HCT116 (cell line): ENCODE measurements around the gene GPRC5B. TPM values are rescaled to one million over a fixed set of nuclear protein-coding genes. Genes with fewer than 3 reads are reported as not detected.

Source experiments
- ATAC-seq: fragments of 200-7000 bp; cut with Tn5 transposase; 2 replicates; pipeline ENCODE4 v1.9.1; 2020; ENCODE audit warnings: mild to moderate bottlenecking, moderate library complexity
- BruUV-seq: library from RNA; stranded (reverse); fragments of 400-500 nt; replicated peaks from 2 replicates; lab custom pipeline; 2021; lab: Mats Ljungman, UMichigan
- CTCF ChIA-PET: fragments of 300-600 bp; sonication (Branson Sonifier 250); formaldehyde crosslinking; loops from one replicate; lab custom pipeline; 2021; ENCODE audit warnings: antibody characterized with exemption; lab: Charles Lee
- POLR2A ChIA-PET: fragments of 300-600, 350-600 bp; sonication (Branson Sonifier 250); formaldehyde crosslinking; loops from one replicate; lab custom pipeline; 2021; ENCODE audit warnings: antibody characterized with exemption; lab: Charles Lee
- RAD21 ChIA-PET, 2 experiments: fragments of 300-600 bp; sonication (Branson Sonifier 250); formaldehyde crosslinking; loops; one replicate each; lab custom pipeline; 2023; ENCODE audit warnings: low total read pairs in 2 of 2; ENCODE audit not compliant: uncharacterized antibody in 2 of 2, unreplicated experiment in 2 of 2, low non-redundant PET in 1 of 2; lab: Charles Lee
- DNase-seq: peaks from one replicate; pipeline ENCODE4 v3.0.0-alpha.2; 2010; ENCODE audit warnings: low read depth, low spot score
- H2AFZ ChIP-seq: fragments of 200-600 bp; shearing (Covaris generic), sonication (generic); 2 replicates; pipeline ENCODE4 v1.6.1; 2017; ENCODE audit warnings: low read depth, mixed run types, mixed read lengths, antibody characterized with exemption, low read length; ENCODE audit not compliant: poor library complexity, severe bottlenecking
- H3K27ac ChIP-seq: 2 replicates; pipeline ENCODE4 v1.5.1; 2012; ENCODE audit warnings: low read depth, low read length
- H3K27me3 ChIP-seq: fragments of 200-600 bp; sonication (generic); 2 replicates; pipeline ENCODE4 v1.6.1; 2016; ENCODE audit warnings: mixed run types, low read length, mixed read lengths; ENCODE audit not compliant: insufficient read depth
- H3K36me3 ChIP-seq, 2 experiments: fragments of 200-500 bp in 1 of 2; fragments of 200-600 bp in 1 of 2; sonication (Bioruptor generic) in 1 of 2; sonication (generic) in 1 of 2; 2 replicates each; pipeline versions ENCODE4 v1.5.1 to v1.6.1; 2014 to 2016; ENCODE audit warnings: low read length in 2 of 2, inconsistent platforms in 1 of 2, mixed read lengths in 1 of 2, mixed run types in 1 of 2; ENCODE audit not compliant: insufficient read depth in 2 of 2, control insufficient read depth in 1 of 2
- H3K4me1 ChIP-seq, 2 experiments: fragments of 200-600 bp in 1 of 2; sonication (generic) in 1 of 2; 2 replicates each; pipeline versions ENCODE4 v1.5.1 to v1.6.1; 2012 to 2017; ENCODE audit warnings: low read length in 2 of 2, inconsistent platforms in 1 of 2, mild to moderate bottlenecking in 1 of 2, mixed read lengths in 1 of 2, mixed run types in 1 of 2, moderate library complexity in 1 of 2; ENCODE audit not compliant: insufficient read depth in 2 of 2, control insufficient read depth in 1 of 2
- H3K4me2 ChIP-seq: fragments of 200-600 bp; sonication (generic); 2 replicates; pipeline ENCODE4 v1.6.1; 2017; ENCODE audit warnings: mixed run types, low read length, mixed read lengths
- H3K4me3 ChIP-seq, 2 experiments: fragments of 200-600 bp in 1 of 2; sonication (generic) in 1 of 2; replicated peaks in 1 of 2; 2 replicates each; pipeline ENCODE4 v1.5.1; 2011 to 2016; ENCODE audit warnings: low read length in 2 of 2, control low read depth in 1 of 2, low read depth in 1 of 2, mild to moderate bottlenecking in 1 of 2, mixed read lengths in 1 of 2, mixed run types in 1 of 2
- H3K79me2 ChIP-seq: fragments of 200-600 bp; sonication (generic); 2 replicates; pipeline ENCODE4 v1.6.1; 2017; ENCODE audit warnings: mild to moderate bottlenecking, mixed run types, low read length, moderate library complexity, mixed read lengths; ENCODE audit not compliant: insufficient read depth
- H3K9ac ChIP-seq: fragments of 200-600 bp; sonication (generic); 2 replicates; pipeline ENCODE4 v1.6.1; 2016; ENCODE audit warnings: low read length, mixed read lengths
- H3K9me2 ChIP-seq: fragments of 200-600 bp; sonication (generic), shearing (Covaris generic); 2 replicates; pipeline ENCODE4 v1.6.1; 2017; ENCODE audit warnings: mixed run types, mild to moderate bottlenecking, moderate library complexity; ENCODE audit not compliant: insufficient read depth
- H3K9me3 ChIP-seq, 2 experiments: fragments of 200-500 bp in 1 of 2; fragments of 200-600 bp in 1 of 2; sonication (Bioruptor generic) in 1 of 2; sonication (generic) in 1 of 2; 2 replicates each; pipeline ENCODE4 v1.6.1; 2014 to 2017; ENCODE audit warnings: low read length in 2 of 2, mixed read lengths in 2 of 2, inconsistent platforms in 1 of 2, low read depth in 1 of 2, mild to moderate bottlenecking in 1 of 2, mixed run types in 1 of 2, moderate library complexity in 1 of 2; ENCODE audit not compliant: control insufficient read depth in 1 of 2, insufficient read depth in 1 of 2
- H4K20me1 ChIP-seq: fragments of 200-600 bp; sonication (generic), shearing (Covaris generic); 2 replicates; pipeline ENCODE4 v1.6.1; 2017; ENCODE audit warnings: mixed run types, mild to moderate bottlenecking, moderate library complexity; ENCODE audit not compliant: insufficient read depth
- ELF1 ChIP-seq: IDR thresholded peaks from 2 replicates; pipeline ENCODE4 v1.6.1; 2012; ENCODE audit warnings: low read depth, borderline replicate concordance
- JUND ChIP-seq: IDR thresholded peaks from 2 replicates; pipeline ENCODE4 v1.6.1; 2012
- POLR2A ChIP-seq: IDR thresholded peaks from 2 replicates; pipeline ENCODE4 v1.7.0; 2011; ENCODE audit warnings: borderline replicate concordance; ENCODE audit not compliant: insufficient read depth, insufficient read length; ENCODE audit errors: extremely low read depth
- YY1 ChIP-seq: IDR thresholded peaks from 2 replicates; pipeline ENCODE4 v1.6.1; 2011; ENCODE audit warnings: low read length, low read depth, moderate library complexity, mild to moderate bottlenecking; ENCODE audit not compliant: insufficient replicate concordance; ENCODE audit errors: extremely low read depth
- intact Hi-C: fragments of 100-400 bp; cut with micrococcal nuclease; formaldehyde crosslinking; loops from 2 replicates; pipeline ENCODE4 v1.10.0; 2022
- total RNA-seq: library from RNA; stranded (reverse); gene quantifications from one replicate; pipeline ENCODE4 v1.2.1, GENCODE V29; 2021; ENCODE audit not compliant: unreplicated experiment
- TF ChIP-seq, protein P1 (sequence below): IDR thresholded peaks from 2 replicates; pipeline ENCODE4 v1.6.1; 2012; ENCODE audit warnings: low read depth

The GPRC5B gene
- total RNA-seq, 1 experiment from 2014 or later: 7.2 TPM

- no peaks in the 10 kb centered on the region for H4K20me1 ChIP-seq
- no peak for ATAC-seq
- TF ChIP-seq, protein P1, sequence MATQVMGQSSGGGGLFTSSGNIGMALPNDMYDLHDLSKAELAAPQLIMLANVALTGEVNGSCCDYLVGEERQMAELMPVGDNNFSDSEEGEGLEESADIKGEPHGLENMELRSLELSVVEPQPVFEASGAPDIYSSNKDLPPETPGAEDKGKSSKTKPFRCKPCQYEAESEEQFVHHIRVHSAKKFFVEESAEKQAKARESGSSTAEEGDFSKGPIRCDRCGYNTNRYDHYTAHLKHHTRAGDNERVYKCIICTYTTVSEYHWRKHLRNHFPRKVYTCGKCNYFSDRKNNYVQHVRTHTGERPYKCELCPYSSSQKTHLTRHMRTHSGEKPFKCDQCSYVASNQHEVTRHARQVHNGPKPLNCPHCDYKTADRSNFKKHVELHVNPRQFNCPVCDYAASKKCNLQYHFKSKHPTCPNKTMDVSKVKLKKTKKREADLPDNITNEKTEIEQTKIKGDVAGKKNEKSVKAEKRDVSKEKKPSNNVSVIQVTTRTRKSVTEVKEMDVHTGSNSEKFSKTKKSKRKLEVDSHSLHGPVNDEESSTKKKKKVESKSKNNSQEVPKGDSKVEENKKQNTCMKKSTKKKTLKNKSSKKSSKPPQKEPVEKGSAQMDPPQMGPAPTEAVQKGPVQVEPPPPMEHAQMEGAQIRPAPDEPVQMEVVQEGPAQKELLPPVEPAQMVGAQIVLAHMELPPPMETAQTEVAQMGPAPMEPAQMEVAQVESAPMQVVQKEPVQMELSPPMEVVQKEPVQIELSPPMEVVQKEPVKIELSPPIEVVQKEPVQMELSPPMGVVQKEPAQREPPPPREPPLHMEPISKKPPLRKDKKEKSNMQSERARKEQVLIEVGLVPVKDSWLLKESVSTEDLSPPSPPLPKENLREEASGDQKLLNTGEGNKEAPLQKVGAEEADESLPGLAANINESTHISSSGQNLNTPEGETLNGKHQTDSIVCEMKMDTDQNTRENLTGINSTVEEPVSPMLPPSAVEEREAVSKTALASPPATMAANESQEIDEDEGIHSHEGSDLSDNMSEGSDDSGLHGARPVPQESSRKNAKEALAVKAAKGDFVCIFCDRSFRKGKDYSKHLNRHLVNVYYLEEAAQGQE: no peak
- TF ChIP-seq, all 23 proteins: peak for 0
- BruUV-seq: no TSS peak
- Histone ChIP-seq H3K4me3 (no peak overlapping the region), H3K9me2 (no peaks in the 10 kb centered on the region), H3K79me2 (no peaks in the 10 kb centered on the region), H3K4me2 (no peak overlapping the region), H3K27me3 (no peaks in the 10 kb centered on the region), H2AFZ (no peak overlapping the region), H3K27ac (no peak overlapping the region), H3K36me3 (no peaks in the 10 kb centered on the region), H3K9me3 (no peaks in the 10 kb centered on the region), H3K9ac (no peak overlapping the region), H3K4me1 (no peaks in the 10 kb centered on the region)
- CTCF ChIA-PET: no interaction called here
- POLR2A ChIA-PET: no interaction called here
- DNase-seq: no peak
- intact Hi-C loops: no loop called here
- RAD21 ChIA-PET: no interaction called here
These were observed 12.3 kb downstream of the GPRC5B start for GRCh38 chr16:19872179-19872863.

DNA sequence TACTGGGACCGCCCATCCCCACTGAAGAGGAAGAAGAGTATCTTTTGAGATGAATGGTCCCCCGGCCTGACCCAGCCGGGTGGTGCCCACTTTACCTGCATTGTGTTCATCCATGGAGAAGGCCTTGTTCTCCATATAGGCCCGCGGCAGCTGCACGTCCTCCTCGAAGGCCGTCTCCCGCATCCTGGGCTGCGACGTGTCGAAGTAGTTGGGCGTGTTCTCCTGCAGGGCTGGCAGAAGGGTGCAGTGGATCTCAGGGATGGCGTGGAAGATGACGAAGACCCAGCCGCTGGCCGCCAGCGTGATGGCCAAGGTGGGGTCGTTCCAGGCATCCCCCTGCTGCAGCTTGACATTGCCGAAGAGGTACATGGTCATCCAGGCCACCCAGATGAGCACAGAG is 12.9 kb downstream of the GPRC5B start:
- Histone ChIP-seq H3K4me1 (no peaks in the 10 kb centered on the region), H3K27ac (no peak overlapping the region), H3K9me2 (no peaks in the 10 kb centered on the region), H3K9ac (no peak overlapping the region), H4K20me1 (no peaks in the 10 kb centered on the region), H3K4me2 (no peak overlapping the region), H3K36me3 (no peaks in the 10 kb centered on the region), H2AFZ (no peak overlapping the region), H3K4me3 (no peak overlapping the region), H3K79me2 (no peaks in the 10 kb centered on the region), H3K27me3 (no peaks in the 10 kb centered on the region), H3K9me3 (no peaks in the 10 kb centered on the region)
- DNase-seq (no peak), ATAC-seq (no peak)
- ChIA-PET CTCF (no interaction called here), RAD21 (no interaction called here), POLR2A (no interaction called here)
- no peak for TF ChIP-seq ELF1
- TF ChIP-seq JUND: no peak
- no peak for TF ChIP-seq YY1
- no peak for TF ChIP-seq POLR2A
- intact Hi-C loops: no loop called here
- BruUV-seq: no TSS peak
